PC-3 (cell line): ENCODE measurements around the gene STEAP4. TPM values are rescaled to one million over a fixed set of nuclear protein-coding genes. Genes with fewer than 3 reads are reported as not detected.

Experiments used
- ATAC-seq: fragments of 200-7000 bp; cut with Tn5 transposase; 2 replicates; pipeline ENCODE4 v1.9.1; 2020; ENCODE audit warnings: mild to moderate bottlenecking, moderate library complexity
- BruUV-seq: library from RNA; stranded (reverse); fragments of 400-500 nt; replicated peaks from 2 replicates; lab custom pipeline; 2021; lab: Mats Ljungman, UMichigan
- CTCF ChIA-PET: fragments of 300-600 bp; sonication (Branson Sonifier 250); formaldehyde crosslinking; loops from one replicate; lab custom pipeline; 2022; ENCODE audit warnings: antibody characterized with exemption; lab: Charles Lee
- POLR2A ChIA-PET: fragments of 300-600 bp; sonication (Branson Sonifier 250); formaldehyde crosslinking; loops from one replicate; lab custom pipeline; 2022; ENCODE audit warnings: antibody characterized with exemption; ENCODE audit not compliant: unreplicated experiment; lab: Charles Lee
- DNase-seq: peaks from one replicate; pipeline ENCODE4 v3.0.0-alpha.2; 2015
- H2AFZ ChIP-seq: fragments of 300-600 bp; sonication (generic); 2 replicates; pipeline ENCODE4 v1.6.0; 2016; ENCODE audit warnings: antibody characterized with exemption, low read length
- H3F3A ChIP-seq: fragments of 300-600 bp; sonication (generic); one replicate; pipeline ENCODE4 v1.6.0; 2017; ENCODE audit warnings: antibody characterized with exemption, low read length, control low read depth, mild to moderate bottlenecking; ENCODE audit not compliant: unreplicated experiment
- H3K27ac ChIP-seq: fragments of 300-600 bp; sonication (generic); 2 replicates; pipeline ENCODE4 v1.5.1; 2016; ENCODE audit warnings: mild to moderate bottlenecking, low read length
- H3K27me3 ChIP-seq: fragments of 300-600 bp; sonication (generic); 2 replicates; pipeline ENCODE4 v1.6.1; 2016; ENCODE audit warnings: low read length, mixed read lengths
- H3K36me3 ChIP-seq: fragments of 300-600 bp; sonication (generic); 2 replicates; pipeline ENCODE4 v1.6.1; 2016; ENCODE audit warnings: low read depth, mixed run types, low read length, mixed read lengths
- H3K4me1 ChIP-seq: fragments of 300-600 bp; sonication (generic); 2 replicates; pipeline ENCODE4 v1.5.1; 2016; ENCODE audit warnings: low read length; ENCODE audit not compliant: insufficient read depth
- H3K4me2 ChIP-seq: fragments of 300-600 bp; sonication (generic); 2 replicates; pipeline ENCODE4 v1.6.0; 2016; ENCODE audit warnings: low read length
- H3K4me3 ChIP-seq: fragments of 300-600 bp; sonication (generic); 2 replicates; pipeline ENCODE4 v1.5.1; 2016; ENCODE audit warnings: mild to moderate bottlenecking, low read length, mixed read lengths
- H3K79me2 ChIP-seq: fragments of 300-600 bp; sonication (generic); 2 replicates; pipeline ENCODE4 v1.6.1; 2017; ENCODE audit warnings: low read length, mixed read lengths
- H3K9ac ChIP-seq: fragments of 300-600 bp; sonication (generic); 2 replicates; pipeline ENCODE4 v1.6.0; 2016; ENCODE audit warnings: mild to moderate bottlenecking, low read length
- H3K9me2 ChIP-seq: fragments of 300-600 bp; sonication (generic); replicated peaks from 2 replicates; pipeline ENCODE4 v1.6.1; 2016; ENCODE audit warnings: mixed run types, low read length, mixed read lengths
- H3K9me3 ChIP-seq: fragments of 300-600 bp; sonication (generic); 2 replicates; pipeline ENCODE4 v1.6.1; 2016; ENCODE audit warnings: low read length, mixed read lengths
- H4K20me1 ChIP-seq: fragments of 300-600 bp; sonication (generic); 2 replicates; pipeline ENCODE4 v1.6.1; 2016; ENCODE audit warnings: low read length, mixed read lengths
- EZH2 ChIP-seq: fragments of 300-600 bp; sonication (generic); IDR thresholded peaks from one replicate; pipeline ENCODE4 v1.6.1; 2017; ENCODE audit warnings: antibody characterized with exemption, mild to moderate bottlenecking, low read length; ENCODE audit not compliant: unreplicated experiment
- EZH2phosphoT487 ChIP-seq: fragments of 300-600 bp; sonication (generic); IDR thresholded peaks from 2 replicates; pipeline ENCODE4 v1.6.1; 2018; ENCODE audit warnings: mild to moderate bottlenecking, antibody characterized with exemption, low read length, borderline replicate concordance
- intact Hi-C: fragments of 100-400 bp; cut with micrococcal nuclease; formaldehyde crosslinking; loops from 2 replicates; pipeline ENCODE4 v1.9.0; 2023
- total RNA-seq: library from RNA; depleted of rRNA; stranded (reverse); fragments of >200 nt; gene quantifications from 2 replicates; pipeline ENCODE4 v1.2.3, GENCODE V29; 2014
- TF ChIP-seq, protein P1 (sequence below): fragments of 300-600 bp; sonication (generic); conservative IDR thresholded peaks from 2 replicates; pipeline ENCODE4 v1.5.1; 2017; ENCODE audit warnings: antibody characterized with exemption, low read depth, mild to moderate bottlenecking, low read length

STEAP4 gene
- total RNA-seq, 1 experiment from 2014 or later = 1.7 TPM

DNA sequence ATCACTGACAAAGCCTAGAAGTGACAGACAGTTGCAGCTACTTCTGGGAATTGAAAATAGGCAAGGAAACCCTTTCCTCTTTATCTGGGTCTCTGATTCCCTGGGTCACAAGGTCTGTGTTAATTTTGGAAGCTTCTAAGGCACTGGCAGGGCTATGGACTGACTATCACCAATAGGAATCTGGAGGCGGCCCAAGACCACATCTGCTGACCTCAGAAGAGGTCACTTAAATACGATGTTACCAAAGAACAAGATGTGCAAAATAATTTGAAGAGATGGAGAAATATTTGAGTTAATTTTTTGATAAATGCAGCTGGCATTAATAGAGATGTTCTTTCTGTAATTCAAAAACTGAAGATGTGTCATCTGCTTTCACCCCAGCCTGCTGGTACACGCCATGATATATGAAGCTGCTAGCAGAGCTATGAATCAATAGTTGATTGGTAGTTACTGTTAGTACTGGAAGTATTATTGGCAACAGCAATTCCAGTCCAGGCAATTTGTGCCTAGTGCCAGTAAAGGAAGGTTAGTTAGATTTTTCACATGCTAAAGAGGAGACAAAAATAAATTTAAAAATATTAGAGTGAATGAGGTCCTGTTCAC lies 5.5 kb upstream of the STEAP4 start:
- peaks cover 23% of the 10 kb centered on the region for H3K4me1 ChIP-seq
- BruUV-seq = no TSS peak
- H2AFZ ChIP-seq = no peak overlapping the region
- no peaks in the 10 kb centered on the region for H3F3A ChIP-seq
- no peaks in the 10 kb centered on the region for H4K20me1 ChIP-seq
- intact Hi-C loops = no loop called here
- ATAC-seq (no peak), DNase-seq (no peak)
- TF ChIP-seq EZH2phosphoT487 = no peak
- TF ChIP-seq EZH2 = no peak
- TF ChIP-seq, protein P1, sequence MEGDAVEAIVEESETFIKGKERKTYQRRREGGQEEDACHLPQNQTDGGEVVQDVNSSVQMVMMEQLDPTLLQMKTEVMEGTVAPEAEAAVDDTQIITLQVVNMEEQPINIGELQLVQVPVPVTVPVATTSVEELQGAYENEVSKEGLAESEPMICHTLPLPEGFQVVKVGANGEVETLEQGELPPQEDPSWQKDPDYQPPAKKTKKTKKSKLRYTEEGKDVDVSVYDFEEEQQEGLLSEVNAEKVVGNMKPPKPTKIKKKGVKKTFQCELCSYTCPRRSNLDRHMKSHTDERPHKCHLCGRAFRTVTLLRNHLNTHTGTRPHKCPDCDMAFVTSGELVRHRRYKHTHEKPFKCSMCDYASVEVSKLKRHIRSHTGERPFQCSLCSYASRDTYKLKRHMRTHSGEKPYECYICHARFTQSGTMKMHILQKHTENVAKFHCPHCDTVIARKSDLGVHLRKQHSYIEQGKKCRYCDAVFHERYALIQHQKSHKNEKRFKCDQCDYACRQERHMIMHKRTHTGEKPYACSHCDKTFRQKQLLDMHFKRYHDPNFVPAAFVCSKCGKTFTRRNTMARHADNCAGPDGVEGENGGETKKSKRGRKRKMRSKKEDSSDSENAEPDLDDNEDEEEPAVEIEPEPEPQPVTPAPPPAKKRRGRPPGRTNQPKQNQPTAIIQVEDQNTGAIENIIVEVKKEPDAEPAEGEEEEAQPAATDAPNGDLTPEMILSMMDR = no peak
- ChIA-PET POLR2A (no interaction called here), CTCF (interaction anchor here (1.0 kb wide), 1 partner anchor 69 kb away, joined by 3 read pairs; no protein-coding TSS in a partner anchor)
- H3K9ac ChIP-seq = no peak overlapping the region
- H3K79me2 ChIP-seq = no peaks in the 10 kb centered on the region
- no peaks in the 10 kb centered on the region for H3K9me3 ChIP-seq
- H3K4me3 ChIP-seq = no peak overlapping the region
- H3K4me2 ChIP-seq = no peak overlapping the region
- H3K9me2 ChIP-seq = no peaks in the 10 kb centered on the region
- H3K27me3 ChIP-seq = no peaks in the 10 kb centered on the region
- H3K36me3 ChIP-seq = no peaks in the 10 kb centered on the region
- H3K27ac ChIP-seq = no peak overlapping the region

DNA sequence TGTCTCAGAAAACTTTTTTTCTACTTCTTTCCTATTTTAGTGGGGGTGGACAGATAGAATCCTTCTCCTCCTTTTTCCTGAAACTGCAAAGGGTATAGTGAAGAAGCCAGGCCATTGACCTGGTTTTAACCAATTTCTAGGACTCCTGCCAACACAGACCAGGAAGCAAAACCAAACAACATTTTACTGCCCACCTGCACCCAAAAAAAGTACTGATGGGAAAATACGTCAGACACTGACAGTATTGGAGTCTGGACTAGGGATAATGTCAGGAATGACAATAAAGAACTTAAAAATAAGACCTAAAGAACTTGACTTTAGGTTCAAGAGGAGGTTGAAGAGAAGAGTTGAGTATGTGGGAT lies 5.0 kb upstream of the STEAP4 start:
- Histone ChIP-seq H3K4me2 (no peak overlapping the region), H3F3A (no peaks in the 10 kb centered on the region), H3K9me2 (no peaks in the 10 kb centered on the region), H3K79me2 (no peaks in the 10 kb centered on the region), H3K9ac (no peak overlapping the region), H3K36me3 (no peaks in the 10 kb centered on the region), H3K27ac (peak overlapping the region; percentile 71; the same call in 1 of the 2 replicates), H3K9me3 (no peaks in the 10 kb centered on the region), H3K4me3 (no peak overlapping the region), H2AFZ (no peak overlapping the region), H3K4me1 (peaks cover 27% of the 10 kb centered on the region), H4K20me1 (no peaks in the 10 kb centered on the region), H3K27me3 (no peaks in the 10 kb centered on the region)
- ATAC-seq (no peak), DNase-seq (no peak)
- TF ChIP-seq, protein P1 = no peak
- TF ChIP-seq EZH2phosphoT487 (no peak), EZH2 (no peak)
- POLR2A ChIA-PET = interaction anchor here (0.7 kb wide), 1 partner anchor 913 kb away, joined by 3 read pairs; no protein-coding TSS in a partner anchor
- CTCF ChIA-PET = interaction anchor here (1.0 kb wide), 1 partner anchor 68 kb away, joined by 3 read pairs; no protein-coding TSS in a partner anchor
- intact Hi-C loops = no loop called here
- no TSS peak for BruUV-seq
